COLO668 (cell line): ENCODE results near the gene ZKSCAN2.

Experiments used
- DNase-seq: peaks from one replicate; lab custom pipeline; 2025; ENCODE audit not compliant: unreplicated experiment; lab: John Stamatoyannopoulos, UW

ZKSCAN2 gene

GRCh38 chr16:25224731-25225319, 32.8 kb downstream of the ZKSCAN2 start:
- DNase-seq, result no peak

- no peak for DNase-seq
These were observed 33.7 kb downstream of the ZKSCAN2 start for GRCh38 chr16:25223964-25224363.

GRCh38 chr16:25222959-25223358, 34.7 kb downstream of the ZKSCAN2 start:
- DNase-seq, result no peak

- DNase-seq, result no peak
These were observed 38.4 kb downstream of the ZKSCAN2 start for GRCh38 chr16:25219070-25219737.

- DNase-seq, result no peak
These were observed 39.7 kb downstream of the ZKSCAN2 start for GRCh38 chr16:25217921-25218320.

GRCh38 chr16:25217112-25217511, 40.5 kb downstream of the ZKSCAN2 start:
- DNase-seq, result no peak

- no peak for DNase-seq
These were observed 43.8 kb downstream of the ZKSCAN2 start for GRCh38 chr16:25213709-25214397.

GRCh38 chr16:25212636-25213035, 45.0 kb downstream of the ZKSCAN2 start:
- no peak for DNase-seq

- no peak for DNase-seq
These were observed 46.9 kb downstream of the ZKSCAN2 start for GRCh38 chr16:25210758-25211157.

- no peak for DNase-seq
These were observed 58.2 kb downstream of the ZKSCAN2 start for GRCh38 chr16:25199457-25199856.

- no peak for DNase-seq
These were observed 59.6 kb downstream of the ZKSCAN2 start for GRCh38 chr16:25198021-25198420.

- DNase-seq, result no peak
These were observed 63.3 kb downstream of the ZKSCAN2 start for GRCh38 chr16:25194273-25194878.

GRCh38 chr16:25192096-25192495, 65.5 kb downstream of the ZKSCAN2 start:
- no peak for DNase-seq

GRCh38 chr16:25189305-25189704, 68.3 kb downstream of the ZKSCAN2 start:
- no peak for DNase-seq

GRCh38 chr16:25187491-25187795, 70.2 kb downstream of the ZKSCAN2 start:
- no peak for DNase-seq
